ENCODE measurements around the gene DHFR2. TPM values are rescaled to one million over a fixed set of nuclear protein-coding genes. Genes with fewer than 3 reads are reported as not detected.

Gene DHFR2
- total RNA-seq, 2 donors from 2014 or later: 7.6 to 7.8 TPM

GRCh38 chr3:94071713-94072284 lies 9.1 kb upstream of the DHFR2 start:
- TF ChIP-seq CTCF (IDR thresholded peaks at IDR 0.05) (no peak), POLR2AphosphoS5 (IDR thresholded peaks at IDR 0.05) (no peak), POLR2A (IDR thresholded peaks at IDR 0.05) (no peak)
- Histone ChIP-seq H3K36me3 (peaks cover 0 to 4% of the 10 kb centered on the region in 2 donors), H3K9me3 (no peaks in the 10 kb centered on the region), H3K27ac (no peak overlapping the region), H3K4me3 (no peak overlapping the region), H3K4me1 (replicated peaks) (no peaks in the 10 kb centered on the region), H3K27me3 (replicated peaks; ENCODE audit: insufficient read depth) (no peaks in the 10 kb centered on the region)
- 95% methylated on average over 4 of the region's 4 CpGs for WGBS
- intact Hi-C loops (cut with DNase I): no loop called here
- no peak for DNase-seq (ENCODE audit: low spot score)

GRCh38 chr3:94070341-94070911 lies 7.7 kb upstream of the DHFR2 start:
- no peak overlapping the region for H3K4me3 ChIP-seq
- intact Hi-C loops (cut with DNase I): no loop called here
- WGBS: 94% methylated on average over 6 of the region's 6 CpGs
- peaks cover 0 to 4% of the 10 kb centered on the region in 2 donors for H3K36me3 ChIP-seq
- TF ChIP-seq POLR2A (IDR thresholded peaks at IDR 0.05): no peak
- no peak for TF ChIP-seq CTCF (IDR thresholded peaks at IDR 0.05)
- no peak for TF ChIP-seq POLR2AphosphoS5 (IDR thresholded peaks at IDR 0.05)
- no peak overlapping the region for H3K27ac ChIP-seq
- H3K27me3 ChIP-seq (replicated peaks; ENCODE audit: insufficient read depth): no peaks in the 10 kb centered on the region
- H3K4me1 ChIP-seq (replicated peaks): no peaks in the 10 kb centered on the region
- H3K9me3 ChIP-seq: no peaks in the 10 kb centered on the region
- DNase-seq (ENCODE audit: low spot score): no peak

- peaks cover 0 to 4% of the 10 kb centered on the region in 2 donors for H3K36me3 ChIP-seq
- no peak for DNase-seq (ENCODE audit: low spot score)
- no peaks in the 10 kb centered on the region for H3K4me1 ChIP-seq (replicated peaks)
- 46% methylated on average over 4 of the region's 4 CpGs for WGBS
- TF ChIP-seq POLR2A (IDR thresholded peaks at IDR 0.05) (no peak), CTCF (IDR thresholded peaks at IDR 0.05) (peak; percentile 37 to 56 (median 52)), POLR2AphosphoS5 (IDR thresholded peaks at IDR 0.05) (no peak)
- H3K27ac ChIP-seq: no peak overlapping the region
- H3K9me3 ChIP-seq: no peaks in the 10 kb centered on the region
- intact Hi-C loops (cut with DNase I): loop anchor here (5.0 kb wide), 1 partner anchor 67 kb away; no protein-coding TSS in a partner anchor
- H3K4me3 ChIP-seq: no peak overlapping the region
- H3K27me3 ChIP-seq (replicated peaks; ENCODE audit: insufficient read depth): no peaks in the 10 kb centered on the region
These were observed 6.6 kb upstream of the DHFR2 start for GRCh38 chr3:94069194-94069813.

GRCh38 chr3:94066506-94067500 lies 4.1 kb upstream of the DHFR2 start:
- H3K4me3 ChIP-seq: no peak overlapping the region
- TF ChIP-seq POLR2A (IDR thresholded peaks at IDR 0.05) (no peak), POLR2AphosphoS5 (IDR thresholded peaks at IDR 0.05) (no peak)
- H3K4me1 ChIP-seq (replicated peaks): no peaks in the 10 kb centered on the region
- H3K27ac ChIP-seq: no peak overlapping the region
- H3K36me3 ChIP-seq: peaks cover 0 to 4% of the 10 kb centered on the region in 2 donors
- intact Hi-C loops (cut with DNase I): loop anchor here (5.0 kb wide), 1 partner anchor 65 kb away; no protein-coding TSS in a partner anchor
- no peaks in the 10 kb centered on the region for H3K27me3 ChIP-seq (replicated peaks; ENCODE audit: insufficient read depth)
- 82% methylated on average over 6 of the region's 6 CpGs for WGBS
- H3K9me3 ChIP-seq: no peaks in the 10 kb centered on the region
- no peak for DNase-seq (ENCODE audit: low spot score)
